Bronchial epithelial cell (primary cell): Measurements from ENCODE around the gene SCG3. TPM values are rescaled to one million over a fixed set of nuclear protein-coding genes. Genes with fewer than 3 reads are reported as not detected.

Experiments
- DNase-seq: peaks from one replicate; pipeline ENCODE4 v3.0.0-alpha.2; 2010; ENCODE audit warnings: low read depth
- FAIRE-seq: peaks from 2 replicates; lab custom pipeline; 2011; peaks lifted over from hg19 to GRCh38; lab: Jason Lieb, UNC
- H3K27me3 ChIP-seq: 2 replicates; pipeline ENCODE4 v1.5.1; 2011; ENCODE audit warnings: low read length; ENCODE audit not compliant: control insufficient read depth, insufficient read depth
- H3K36me3 ChIP-seq: 2 replicates; pipeline ENCODE4 v1.5.1; 2011; ENCODE audit warnings: low read length; ENCODE audit not compliant: control insufficient read depth, insufficient read depth
- H3K4me3 ChIP-seq: 2 replicates; pipeline ENCODE4 v1.5.1; 2011; ENCODE audit warnings: mild to moderate bottlenecking, low read depth, low read length, control low read depth
- CTCF ChIP-seq: IDR thresholded peaks from 2 replicates; pipeline ENCODE4 v1.5.1; 2011; ENCODE audit warnings: mild to moderate bottlenecking, moderate library complexity, low read length, control low read depth, inconsistent platforms; ENCODE audit not compliant: insufficient read depth, severe bottlenecking
- total RNA-seq: library from RNA; depleted of rRNA; stranded (reverse); fragments of >200 nt; gene quantifications from 2 replicates; pipeline ENCODE4 v1.2.1, GENCODE V29; 2014

Gene SCG3
- total RNA-seq, 1 donor from 2014 or later: not detected

DNA sequence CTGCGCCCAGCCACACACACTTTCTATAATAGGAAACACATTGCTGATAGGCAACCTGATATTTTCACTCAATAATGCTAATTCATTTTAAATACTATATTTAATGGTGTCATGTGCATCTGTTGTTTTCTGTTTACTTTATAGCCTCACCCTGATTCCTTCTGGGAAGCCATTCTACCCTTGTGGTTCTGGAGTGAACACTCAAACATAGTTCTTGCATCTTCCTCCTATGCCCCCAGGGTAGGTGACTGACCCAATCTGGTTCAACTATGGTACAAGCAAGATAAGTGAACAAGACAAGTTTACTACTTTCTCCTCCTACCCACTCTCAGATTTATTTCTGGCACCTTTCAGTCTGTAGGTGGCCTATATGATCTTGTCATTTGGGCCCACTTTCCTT lies 4.3 kb upstream of the SCG3 start:
- Histone ChIP-seq H3K27me3 (peaks cover 6% of the 10 kb centered on the region), H3K36me3 (no peaks in the 10 kb centered on the region), H3K4me3 (no peak overlapping the region)
- DNase-seq: peak; percentile 23
- no peak for FAIRE-seq
- TF ChIP-seq CTCF: no peak

GRCh38 chr15:51677452-51677851 lies 3.9 kb upstream of the SCG3 start:
- FAIRE-seq (no peak), DNase-seq (no peak)
- peaks cover 4% of the 10 kb centered on the region for H3K27me3 ChIP-seq
- H3K36me3 ChIP-seq: no peaks in the 10 kb centered on the region
- TF ChIP-seq CTCF: no peak
- no peak overlapping the region for H3K4me3 ChIP-seq

DNA sequence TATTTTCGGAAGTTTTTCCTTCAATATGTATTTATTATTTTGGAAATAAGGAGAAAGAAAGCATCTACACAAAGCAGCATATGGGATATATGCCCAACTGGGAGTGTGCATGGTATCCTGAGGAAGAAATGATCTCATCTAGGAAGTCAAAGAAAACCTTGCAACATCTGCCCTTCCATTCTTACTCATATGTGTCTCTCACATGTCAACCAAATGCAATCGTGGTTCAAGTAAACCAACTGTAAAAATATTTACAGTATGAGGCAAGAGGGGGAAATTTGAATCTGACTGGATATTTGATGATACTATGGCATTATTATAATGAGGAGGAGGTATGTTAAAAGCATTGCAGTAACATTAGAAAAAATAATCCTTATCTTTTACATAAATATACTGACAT lies 3.2 kb upstream of the SCG3 start:
- Histone ChIP-seq H3K27me3 (peaks cover 4% of the 10 kb centered on the region), H3K36me3 (no peaks in the 10 kb centered on the region), H3K4me3 (no peak overlapping the region)
- FAIRE-seq: no peak
- DNase-seq: peak; percentile 72
- no peak for TF ChIP-seq CTCF

DNA sequence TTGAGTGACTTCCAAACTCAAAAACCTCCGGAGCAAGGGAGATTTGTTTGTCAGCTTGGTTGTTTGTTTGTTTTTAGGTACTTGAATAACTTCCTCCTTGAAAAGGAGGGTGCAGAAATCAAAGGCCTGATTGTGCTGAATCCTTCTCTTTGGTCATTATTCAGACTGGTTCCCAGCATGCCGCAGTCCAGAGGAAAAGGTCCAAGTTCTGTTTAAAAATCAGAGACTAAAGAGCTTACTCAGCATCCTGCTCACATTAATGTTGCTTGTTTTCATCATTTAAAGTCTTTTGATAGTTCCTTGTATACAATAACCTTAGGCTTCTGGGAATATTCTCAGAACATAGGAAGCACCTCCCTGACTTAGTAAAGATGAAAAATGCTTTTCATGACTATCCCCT lies 982 bp upstream of the SCG3 start:
- DNase-seq (no peak), FAIRE-seq (no peak)
- H3K27me3 ChIP-seq: peaks cover 4% of the 10 kb centered on the region
- H3K36me3 ChIP-seq: no peaks in the 10 kb centered on the region
- TF ChIP-seq CTCF: no peak
- H3K4me3 ChIP-seq: no peak overlapping the region

- Histone ChIP-seq H3K27me3 (peaks cover 6% of the 10 kb centered on the region), H3K36me3 (no peaks in the 10 kb centered on the region), H3K4me3 (no peak overlapping the region)
- no peak for TF ChIP-seq CTCF
- DNase-seq (peak; percentile 54), FAIRE-seq (no peak)
Measured at GRCh38 chr15:51687565-51687964, 6.3 kb downstream of the SCG3 start.

DNA sequence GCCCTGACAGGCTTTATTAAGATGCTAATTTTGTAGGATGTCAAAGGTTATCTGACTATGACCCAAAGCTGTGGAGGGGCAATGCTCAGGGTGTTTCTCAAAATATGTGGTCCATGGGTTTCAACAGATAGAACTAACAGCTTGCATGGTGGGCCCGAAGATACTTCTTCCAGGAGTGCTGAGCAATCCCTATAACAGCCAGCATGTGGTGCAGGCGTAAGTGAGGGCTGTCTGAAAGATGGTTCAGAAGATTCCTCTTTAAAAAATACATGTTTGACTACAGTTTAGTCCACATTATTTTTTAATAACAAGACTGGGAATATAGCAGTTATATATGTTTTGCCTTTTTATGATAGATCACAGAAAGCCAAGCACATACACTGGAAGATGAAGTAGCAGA lies 7.6 kb downstream of the SCG3 start:
- H3K4me3 ChIP-seq: no peak overlapping the region
- DNase-seq (no peak), FAIRE-seq (no peak)
- no peaks in the 10 kb centered on the region for H3K36me3 ChIP-seq
- TF ChIP-seq CTCF: no peak
- H3K27me3 ChIP-seq: peaks cover 6% of the 10 kb centered on the region
